ENCODE data around the gene MAGED2. TPM values are rescaled to one million over a fixed set of nuclear protein-coding genes. Genes with fewer than 3 reads are reported as not detected.
"Not testable (repeated sequence)": the region's sequence is repeated elsewhere in the genome, so short reads cannot be mapped to it uniquely, and the experiment has no call there.

The MAGED2 gene
- polyA plus RNA-seq, 3 donors, result 38.3 to 43.5 (median 39.1) TPM

- intact Hi-C loops (cut with micrococcal nuclease), result no loop called here
- H4K20me1 ChIP-seq (ENCODE audit: insufficient read depth, low read length), result no peaks in the 10 kb centered on the region
- H3K9me3 Mint-ChIP-seq, result peaks cover 3 to 13% (median 7%) of the 10 kb centered on the region in 7 donors
- TF ChIP-seq CTCF (IDR thresholded peaks at IDR 0.05), result no peak
- H3K4me2 ChIP-seq (replicated peaks; ENCODE audit: extremely low read depth, low read length, poor library complexity, severe bottlenecking), result no peak overlapping the region
- H3K27me3 ChIP-seq (ENCODE audit: control insufficient read depth in 2 of 2, insufficient read depth in 2 of 2, low read length in 2 of 2), result no peaks in the 10 kb centered on the region
- H3K36me3 ChIP-seq (replicated peaks in 1 of 2; ENCODE audit: control insufficient read depth in 1 of 2, insufficient read depth in 2 of 2, low read length in 2 of 2), result no peaks in the 10 kb centered on the region
- no peak overlapping the region for H3K27ac Mint-ChIP-seq
- no peaks in the 10 kb centered on the region for H3K36me3 Mint-ChIP-seq
- peaks cover 1 to 2% (median 2%) of the 10 kb centered on the region in 3 donors for H3K27me3 Mint-ChIP-seq (ENCODE audit: low read depth in 3 of 3)
- 95% methylated on average over 8 of the region's 21 CpGs for WGBS (ENCODE audit: insufficient coverage)
- H3K9me3 ChIP-seq (replicated peaks in 1 of 2; ENCODE audit: control insufficient read depth in 1 of 2, insufficient read depth in 1 of 2, low read length in 2 of 2), result peaks cover 0 to 8% of the 10 kb centered on the region in 2 donors
- H3K27ac ChIP-seq (ENCODE audit: low read depth in 1 of 2, low read length in 2 of 2), result no peak overlapping the region
- DNase-seq, result no peak
- H3K4me1 Mint-ChIP-seq, result no peaks in the 10 kb centered on the region
- H3K79me2 ChIP-seq (ENCODE audit: insufficient read depth, low read length), result no peaks in the 10 kb centered on the region
- H3K9ac ChIP-seq (ENCODE audit: insufficient read depth, low read length, poor library complexity, severe bottlenecking), result no peak overlapping the region
- H3K4me3 Mint-ChIP-seq, result no peak overlapping the region
- H3K4me3 ChIP-seq (replicated peaks in 1 of 3; ENCODE audit: low read depth in 2 of 3, low read length in 3 of 3), result no peak overlapping the region
- H2AFZ ChIP-seq (ENCODE audit: insufficient read depth, low read depth, low read length, poor library complexity, severe bottlenecking), result no peak overlapping the region
- H3K4me1 ChIP-seq (ENCODE audit: control insufficient read depth in 1 of 2, insufficient read depth in 2 of 2, low read length in 2 of 2), result no peaks in the 10 kb centered on the region
These were observed 49.2 kb upstream of the MAGED2 start for GRCh38 chrX:54758114-54759055.

- H3K27me3 Mint-ChIP-seq (ENCODE audit: low read depth in 3 of 3), result peaks cover 0 to 13% (median 0%) of the 10 kb centered on the region in 3 donors
- H3K4me1 Mint-ChIP-seq; H3K79me2 ChIP-seq (ENCODE audit: insufficient read depth, low read length); H3K9me3 Mint-ChIP-seq; H3K9me3 ChIP-seq (replicated peaks in 1 of 2; ENCODE audit: control insufficient read depth in 1 of 2, insufficient read depth in 1 of 2, low read length in 2 of 2); H3K27ac ChIP-seq (ENCODE audit: low read depth in 1 of 2, low read length in 2 of 2); H3K9ac ChIP-seq (ENCODE audit: insufficient read depth, low read length, poor library complexity, severe bottlenecking); H3K4me2 ChIP-seq (replicated peaks; ENCODE audit: extremely low read depth, low read length, poor library complexity, severe bottlenecking); H3K4me3 ChIP-seq (replicated peaks in 1 of 3; ENCODE audit: low read depth in 2 of 3, low read length in 3 of 3); intact Hi-C loops (cut with micrococcal nuclease); H3K4me1 ChIP-seq (ENCODE audit: control insufficient read depth in 1 of 2, insufficient read depth in 2 of 2, low read length in 2 of 2); H3K36me3 Mint-ChIP-seq; H3K27ac Mint-ChIP-seq; H2AFZ ChIP-seq (ENCODE audit: insufficient read depth, low read depth, low read length, poor library complexity, severe bottlenecking); H4K20me1 ChIP-seq (ENCODE audit: insufficient read depth, low read length); H3K36me3 ChIP-seq (replicated peaks in 1 of 2; ENCODE audit: control insufficient read depth in 1 of 2, insufficient read depth in 2 of 2, low read length in 2 of 2); H3K27me3 ChIP-seq (ENCODE audit: control insufficient read depth in 2 of 2, insufficient read depth in 2 of 2, low read length in 2 of 2); DNase-seq; H3K4me3 Mint-ChIP-seq: not testable (repeated sequence)
- WGBS (ENCODE audit: insufficient coverage), result no CpG with 5 or more reads among the region's 2 CpGs
These were observed 33.0 kb upstream of the MAGED2 start for GRCh38 chrX:54774391-54775094.
